ENCODE measurements around the gene POU2F1. TPM values are rescaled to one million over a fixed set of nuclear protein-coding genes. Genes with fewer than 3 reads are reported as not detected.

Gene POU2F1
- total and polyA plus RNA-seq, 2 donors (not counting 3 experiments of a cell fraction or from before 2014, with no cell fraction given): 6.0 to 12.9 TPM

DNA sequence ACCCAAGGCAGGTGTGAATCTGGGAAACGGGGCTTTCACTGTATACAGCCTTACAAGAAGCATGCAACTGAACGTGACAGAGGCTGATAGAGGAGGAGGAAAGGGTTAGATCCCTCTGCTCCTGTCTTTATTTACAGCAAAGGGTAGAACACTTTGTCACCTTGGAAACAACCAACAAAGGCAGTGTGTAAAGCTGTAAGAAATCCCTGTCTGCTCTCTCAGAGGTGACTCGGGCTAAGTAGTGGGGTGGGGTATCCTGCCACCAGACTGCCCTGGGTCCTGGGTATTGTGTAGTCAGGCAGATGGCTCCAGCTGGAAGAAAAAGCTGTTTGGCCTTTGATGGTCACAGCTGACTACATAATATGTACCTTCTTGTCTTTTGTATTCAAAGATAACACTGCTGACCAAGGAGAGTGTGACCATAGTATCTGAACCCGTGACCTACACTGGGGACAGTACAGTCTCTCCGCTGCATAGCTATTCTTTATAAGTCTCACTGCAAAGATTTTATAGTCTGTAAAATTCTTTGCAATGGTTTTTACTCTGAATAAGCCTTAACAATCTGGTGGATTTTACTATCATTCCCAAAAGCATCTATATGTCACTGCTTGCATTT lies 22.1 kb upstream of the POU2F1 start:
- ChIA-PET CTCF (interaction anchor here (1.1 kb wide), 1 partner anchor 35 kb away, joined by 3 read pairs; no protein-coding TSS in a partner anchor), POLR2A (no interaction called here)
- Histone ChIP-seq H3K27ac (ENCODE audit: insufficient read depth, low read depth, low read length) (no peak overlapping the region), H3K9me3 (replicated peaks; ENCODE audit: control insufficient read depth, insufficient read depth, low read length) (no peaks in the 10 kb centered on the region), H4K20me1 (replicated peaks; ENCODE audit: control insufficient read depth, extremely low read depth, insufficient read depth, low read length) (no peaks in the 10 kb centered on the region), H3K4me2 (ENCODE audit: insufficient read depth, low read length) (no peak overlapping the region), H3K4me1 (ENCODE audit: control insufficient read depth, extremely low read depth, insufficient read depth, low read length) (peaks cover 6% of the 10 kb centered on the region), H3K4me3 (replicated peaks in 1 of 3; ENCODE audit: insufficient read depth in 1 of 3, low read depth in 1 of 3, low read length in 3 of 3) (no peak overlapping the region), H3K79me2 (ENCODE audit: control insufficient read depth, insufficient read depth, low read length) (no peaks in the 10 kb centered on the region), H3K36me3 (ENCODE audit: control insufficient read depth in 2 of 2, extremely low read depth in 1 of 2, insufficient read depth in 2 of 2, low read length in 2 of 2) (no peaks in the 10 kb centered on the region), H3K9me1 (replicated peaks; ENCODE audit: control insufficient read depth, extremely low read depth, insufficient read depth, low read length) (no peaks in the 10 kb centered on the region), H2AFZ (ENCODE audit: low read depth, low read length) (no peak overlapping the region), H3K27me3 (ENCODE audit: control insufficient read depth in 2 of 2, insufficient read depth in 2 of 2, low read length in 2 of 2) (peaks cover 10 to 16% of the 10 kb centered on the region in 2 experiments), H3K9ac (replicated peaks; ENCODE audit: extremely low read depth, insufficient read depth, low read length) (no peak overlapping the region)
- FAIRE-seq: no peak
- intact Hi-C loops (cut with micrococcal nuclease): no loop called here
- TF ChIP-seq POLR2AphosphoS5 (IDR thresholded peaks at IDR 0.05; ENCODE audit: insufficient read depth, low read depth, low read length): no peak
- TF ChIP-seq, protein P1, sequence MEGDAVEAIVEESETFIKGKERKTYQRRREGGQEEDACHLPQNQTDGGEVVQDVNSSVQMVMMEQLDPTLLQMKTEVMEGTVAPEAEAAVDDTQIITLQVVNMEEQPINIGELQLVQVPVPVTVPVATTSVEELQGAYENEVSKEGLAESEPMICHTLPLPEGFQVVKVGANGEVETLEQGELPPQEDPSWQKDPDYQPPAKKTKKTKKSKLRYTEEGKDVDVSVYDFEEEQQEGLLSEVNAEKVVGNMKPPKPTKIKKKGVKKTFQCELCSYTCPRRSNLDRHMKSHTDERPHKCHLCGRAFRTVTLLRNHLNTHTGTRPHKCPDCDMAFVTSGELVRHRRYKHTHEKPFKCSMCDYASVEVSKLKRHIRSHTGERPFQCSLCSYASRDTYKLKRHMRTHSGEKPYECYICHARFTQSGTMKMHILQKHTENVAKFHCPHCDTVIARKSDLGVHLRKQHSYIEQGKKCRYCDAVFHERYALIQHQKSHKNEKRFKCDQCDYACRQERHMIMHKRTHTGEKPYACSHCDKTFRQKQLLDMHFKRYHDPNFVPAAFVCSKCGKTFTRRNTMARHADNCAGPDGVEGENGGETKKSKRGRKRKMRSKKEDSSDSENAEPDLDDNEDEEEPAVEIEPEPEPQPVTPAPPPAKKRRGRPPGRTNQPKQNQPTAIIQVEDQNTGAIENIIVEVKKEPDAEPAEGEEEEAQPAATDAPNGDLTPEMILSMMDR (IDR thresholded peaks at IDR 0.05; ENCODE audit: extremely low read depth in 1 of 2, insufficient read depth in 1 of 2, low read depth in 1 of 2, low read length in 2 of 2): no peak
- no peak for TF ChIP-seq JUN (IDR thresholded peaks at IDR 0.05; ENCODE audit: borderline replicate concordance, insufficient read depth, insufficient read length, low read depth)
- TF ChIP-seq, protein P2, sequence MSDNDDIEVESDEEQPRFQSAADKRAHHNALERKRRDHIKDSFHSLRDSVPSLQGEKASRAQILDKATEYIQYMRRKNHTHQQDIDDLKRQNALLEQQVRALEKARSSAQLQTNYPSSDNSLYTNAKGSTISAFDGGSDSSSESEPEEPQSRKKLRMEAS (IDR thresholded peaks at IDR 0.05; ENCODE audit: insufficient read depth, insufficient read length): no peak
- TF ChIP-seq POLR2A (IDR thresholded peaks at IDR 0.05; ENCODE audit: low read depth, low read length): no peak
- no peak for TF ChIP-seq GATA2 (IDR thresholded peaks at IDR 0.05; ENCODE audit: insufficient read depth, insufficient read length, low read depth, low read length)
- TF ChIP-seq FOS (IDR thresholded peaks at IDR 0.05; ENCODE audit: borderline replicate concordance, insufficient read depth, low read length): no peak
- TF ChIP-seq EZH2 (IDR thresholded peaks at IDR 0.05; ENCODE audit: borderline replicate concordance, low read depth, low read length, severe bottlenecking): no peak
- TF ChIP-seq MYC (IDR thresholded peaks at IDR 0.05; ENCODE audit: low read depth, low read length): no peak
- BruUV-seq (replicated peaks): no TSS peak
- dilution Hi-C loops (cut with MboI; ENCODE audit: extremely low pct_ligation_motif_present, low sequenced_read_pairs): no loop called here
- no peak for DNase-seq (ENCODE audit: low read depth, low spot score)
